HepG2 (cell line): Measurements from ENCODE around the gene PHF10. TPM values are rescaled to one million over a fixed set of nuclear protein-coding genes. Genes with fewer than 3 reads are reported as not detected.
A peak's percentile ranks its signal among the peaks of the same experiment; 100 is the strongest.

Experiments used
- ADNP ChIP-seq: sonication (generic); formaldehyde crosslinking; IDR thresholded peaks from 2 replicates; pipeline ENCODE4 v1.4.0; 2020; ENCODE audit warnings: missing genetic modification reagents
- BRF2 ChIP-seq: sonication (generic); formaldehyde crosslinking; IDR thresholded peaks from 2 replicates; pipeline ENCODE4 v1.8.1; 2022; ENCODE audit warnings: mild to moderate bottlenecking, missing genetic modification reagents
- KDM4B ChIP-seq: sonication (generic); formaldehyde crosslinking; IDR thresholded peaks from 2 replicates; pipeline ENCODE4 v1.4.0; 2020; ENCODE audit warnings: missing genetic modification reagents
- MNT ChIP-seq: fragments of 450-650 bp; IDR thresholded peaks from 2 replicates; pipeline ENCODE4 v1.6.1; 2016
- NFE2 ChIP-seq: sonication (generic); formaldehyde crosslinking; IDR thresholded peaks from 2 replicates; pipeline ENCODE4 v1.4.0; 2020; ENCODE audit warnings: missing genetic modification reagents
- NFE2L1 ChIP-seq: sonication (generic); formaldehyde crosslinking; IDR thresholded peaks from 2 replicates; pipeline ENCODE4 v1.4.0; 2020; ENCODE audit warnings: missing genetic modification reagents, mild to moderate bottlenecking, borderline replicate concordance
- NR2F6 ChIP-seq, 2 experiments: IDR thresholded peaks; 2 replicates each; pipeline ENCODE4 v1.6.1; 2016; ENCODE audit warnings: antibody characterized with exemption in 1 of 2, mild to moderate bottlenecking in 1 of 2
- PCBP2 ChIP-seq: fragments of 200-400 bp; formaldehyde crosslinking; optimal IDR thresholded peaks from 2 replicates; pipeline ENCODE3; 2018; ENCODE audit warnings: low read length, low read depth; ENCODE audit not compliant: poor library complexity, severe bottlenecking
- PPARG ChIP-seq: conservative IDR thresholded peaks from 2 replicates; pipeline ENCODE4 v1.6.1; 2016; ENCODE audit warnings: missing biosample characterization, missing genetic modification reagents
- SKI ChIP-seq: fragments of 450-650 bp; IDR thresholded peaks from one replicate; pipeline ENCODE4 v1.6.1; 2018; ENCODE audit warnings: mild to moderate bottlenecking; ENCODE audit not compliant: partially characterized antibody
- SMC3 ChIP-seq: IDR thresholded peaks from 2 replicates; pipeline ENCODE4 v1.6.1; 2011; ENCODE audit warnings: low read length, improper control_type of control experiment
- TP53 ChIP-seq: sonication (generic); formaldehyde crosslinking; conservative IDR thresholded peaks from 2 replicates; pipeline ENCODE4 v1.4.0; 2020; ENCODE audit warnings: missing genetic modification reagents
- ZBTB42 ChIP-seq: sonication (generic); formaldehyde crosslinking; IDR thresholded peaks from 2 replicates; pipeline ENCODE4 v1.5.0; 2020; ENCODE audit warnings: mild to moderate bottlenecking, missing genetic modification reagents
- ZNF30 ChIP-seq: sonication (generic); formaldehyde crosslinking; IDR thresholded peaks from 2 replicates; pipeline ENCODE4 v1.5.0; 2020; ENCODE audit warnings: mild to moderate bottlenecking, missing genetic modification reagents
- ZNF614 ChIP-seq: IDR thresholded peaks from 2 replicates; pipeline ENCODE4 v1.6.1; 2018; ENCODE audit warnings: missing biosample characterization, missing genetic modification reagents, inconsistent platforms, borderline replicate concordance
- ZSCAN9 ChIP-seq: IDR thresholded peaks from 2 replicates; pipeline ENCODE4 v1.6.1; 2016; ENCODE audit warnings: borderline replicate concordance
- polyA plus RNA-seq, 8 experiments: library from polyadenylated mRNA; depleted of rRNA in 3 of 8; stranded (reverse) in 7 of 8; unstranded in 1 of 8; fragments of >200 nt; fragmentation: Illumina TruSeq in 4 of 8; extraction: Trizol in 4 of 8; gene quantifications; 2 replicates each; pipeline versions ENCODE4 v1.2.1 to v1.2.3, GENCODE V29; 2011 to 2016; ENCODE audit warnings: low read depth in 4 of 8, missing spikeins in 1 of 8, mixed read lengths in 1 of 8; ENCODE audit not compliant: insufficient read depth in 1 of 8
- total RNA-seq, 5 experiments: library from RNA; depleted of rRNA; stranded (reverse); fragments of >200 nt; fragmentation: Illumina TruSeq; extraction: Trizol; gene quantifications; 2 replicates each; pipeline ENCODE4 v1.2.3, GENCODE V29; 2016; ENCODE audit warnings: low read depth in 1 of 5
- TF ChIP-seq, protein P1 (sequence below): sonication (generic); formaldehyde crosslinking; IDR thresholded peaks from one replicate; pipeline ENCODE4 v1.5.1; 2020; ENCODE audit warnings: mild to moderate bottlenecking, missing genetic modification reagents; ENCODE audit errors: not compliant biosample characterization

PHF10 gene
- total and polyA plus RNA-seq, 2 of the 13 experiments (the other 11 are each of a cell fraction or from before 2014, with no cell fraction given) = 42.1 to 84.1 TPM

DNA sequence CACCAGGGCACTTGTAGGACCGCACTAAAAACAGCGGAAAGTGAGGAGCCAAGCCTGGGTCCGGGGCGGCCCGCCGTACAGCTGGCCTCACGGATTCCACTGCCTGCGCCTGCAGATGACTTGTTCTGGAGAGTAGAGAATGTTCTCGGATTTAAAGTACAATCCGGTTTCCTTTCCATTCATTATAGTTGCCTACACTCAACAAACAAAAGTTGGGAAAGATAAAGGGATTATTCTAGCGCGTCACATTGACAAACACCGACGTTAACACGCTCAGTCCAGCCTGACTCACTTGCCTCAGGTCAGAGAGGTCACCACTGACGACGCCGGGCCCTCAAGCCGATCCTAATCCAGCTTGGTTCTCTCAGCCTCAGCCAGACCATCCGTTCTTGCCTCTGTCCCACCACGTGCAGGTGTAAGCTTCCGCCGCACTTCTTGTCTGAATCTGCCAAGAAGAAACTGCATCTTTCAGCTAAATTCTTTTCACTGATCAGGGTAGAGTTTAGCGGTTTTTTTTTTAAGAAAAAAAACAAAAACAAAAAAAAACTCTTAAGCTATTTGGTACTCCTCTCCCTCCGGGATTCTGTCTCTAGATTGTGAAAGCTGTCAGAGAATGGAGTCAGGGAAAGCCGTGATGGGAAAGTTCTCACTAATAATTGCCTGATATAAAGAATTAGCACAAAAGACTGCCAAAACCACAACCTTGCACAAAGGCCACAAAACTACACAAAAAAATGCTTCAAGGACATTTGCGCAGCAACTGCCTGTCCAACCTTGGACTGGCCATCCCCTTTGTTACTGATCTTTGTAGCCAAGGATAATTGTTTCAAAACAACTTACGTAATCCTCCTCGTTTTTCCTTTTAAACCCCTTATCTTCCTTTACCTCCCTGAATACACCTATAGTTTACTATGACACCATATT, 1.1 kb upstream of the PHF10 start (continued):
- TF ChIP-seq, protein P1, sequence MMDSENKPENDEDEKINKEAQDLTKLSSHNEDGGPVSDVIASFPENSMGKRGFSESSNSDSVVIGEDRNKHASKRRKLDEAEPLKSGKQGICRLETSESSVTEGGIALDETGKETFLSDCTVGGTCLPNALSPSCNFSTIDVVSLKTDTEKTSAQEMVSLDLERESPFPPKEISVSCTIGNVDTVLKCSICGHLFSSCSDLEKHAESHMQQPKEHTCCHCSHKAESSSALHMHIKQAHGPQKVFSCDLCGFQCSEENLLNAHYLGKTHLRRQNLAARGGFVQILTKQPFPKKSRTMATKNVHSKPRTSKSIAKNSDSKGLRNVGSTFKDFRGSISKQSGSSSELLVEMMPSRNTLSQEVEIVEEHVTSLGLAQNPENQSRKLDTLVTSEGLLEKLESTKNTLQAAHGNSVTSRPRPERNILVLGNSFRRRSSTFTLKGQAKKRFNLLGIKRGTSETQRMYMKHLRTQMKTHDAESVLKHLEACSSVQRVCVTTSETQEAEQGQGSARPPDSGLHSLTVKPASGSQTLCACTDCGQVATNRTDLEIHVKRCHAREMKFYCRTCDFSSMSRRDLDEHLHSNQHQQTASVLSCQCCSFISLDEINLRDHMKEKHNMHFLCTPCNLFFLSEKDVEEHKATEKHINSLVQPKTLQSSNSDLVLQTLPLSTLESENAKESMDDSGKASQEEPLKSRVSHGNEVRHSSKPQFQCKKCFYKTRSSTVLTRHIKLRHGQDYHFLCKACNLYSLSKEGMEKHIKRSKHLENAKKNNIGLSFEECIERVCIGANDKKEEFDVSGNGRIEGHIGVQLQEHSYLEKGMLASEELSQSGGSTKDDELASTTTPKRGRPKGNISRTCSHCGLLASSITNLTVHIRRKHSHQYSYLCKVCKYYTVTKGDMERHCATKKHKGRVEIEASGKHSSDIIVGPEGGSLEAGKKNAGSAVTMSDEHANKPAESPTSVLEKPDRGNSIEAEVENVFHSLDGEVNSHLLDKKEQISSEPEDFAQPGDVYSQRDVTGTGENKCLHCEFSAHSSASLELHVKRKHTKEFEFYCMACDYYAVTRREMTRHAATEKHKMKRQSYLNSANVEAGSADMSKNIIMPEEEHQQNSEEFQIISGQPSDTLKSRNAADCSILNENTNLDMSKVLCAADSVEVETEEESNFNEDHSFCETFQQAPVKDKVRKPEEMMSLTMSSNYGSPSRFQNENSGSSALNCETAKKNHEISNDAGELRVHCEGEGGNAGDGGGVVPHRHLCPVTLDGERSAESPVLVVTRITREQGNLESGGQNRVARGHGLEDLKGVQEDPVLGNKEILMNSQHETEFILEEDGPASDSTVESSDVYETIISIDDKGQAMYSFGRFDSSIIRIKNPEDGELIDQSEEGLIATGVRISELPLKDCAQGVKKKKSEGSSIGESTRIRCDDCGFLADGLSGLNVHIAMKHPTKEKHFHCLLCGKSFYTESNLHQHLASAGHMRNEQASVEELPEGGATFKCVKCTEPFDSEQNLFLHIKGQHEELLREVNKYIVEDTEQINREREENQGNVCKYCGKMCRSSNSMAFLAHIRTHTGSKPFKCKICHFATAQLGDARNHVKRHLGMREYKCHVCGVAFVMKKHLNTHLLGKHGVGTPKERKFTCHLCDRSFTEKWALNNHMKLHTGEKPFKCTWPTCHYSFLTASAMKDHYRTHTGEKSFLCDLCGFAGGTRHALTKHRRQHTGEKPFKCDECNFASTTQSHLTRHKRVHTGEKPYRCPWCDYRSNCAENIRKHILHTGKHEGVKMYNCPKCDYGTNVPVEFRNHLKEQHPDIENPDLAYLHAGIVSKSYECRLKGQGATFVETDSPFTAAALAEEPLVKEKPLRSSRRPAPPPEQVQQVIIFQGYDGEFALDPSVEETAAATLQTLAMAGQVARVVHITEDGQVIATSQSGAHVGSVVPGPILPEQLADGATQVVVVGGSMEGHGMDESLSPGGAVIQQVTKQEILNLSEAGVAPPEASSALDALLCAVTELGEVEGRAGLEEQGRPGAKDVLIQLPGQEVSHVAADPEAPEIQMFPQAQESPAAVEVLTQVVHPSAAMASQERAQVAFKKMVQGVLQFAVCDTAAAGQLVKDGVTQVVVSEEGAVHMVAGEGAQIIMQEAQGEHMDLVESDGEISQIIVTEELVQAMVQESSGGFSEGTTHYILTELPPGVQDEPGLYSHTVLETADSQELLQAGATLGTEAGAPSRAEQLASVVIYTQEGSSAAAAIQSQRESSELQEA (CRISPR knock-in tag) = peak; percentile 54
- TF ChIP-seq NR2F6 (IDR thresholded peaks at IDR 0.05) (peak; percentile 98), NR2F6 (CRISPR knock-in tag; IDR thresholded peaks at IDR 0.05) (peak; percentile 98), ZSCAN9 (CRISPR knock-in tag) (peak; percentile 75), NFE2 (no peak), ZNF30 (CRISPR knock-in tag) (no peak; the same call in 1 of the 2 replicates), ZNF614 (CRISPR knock-in tag) (peak; percentile 47), SMC3 (peak; percentile 34; the same call in 1 of the 2 replicates), KDM4B (CRISPR knock-in tag) (no peak; the same call in 1 of the 2 replicates), SKI (peak; percentile 48), NFE2L1 (CRISPR knock-in tag) (no peak), BRF2 (CRISPR knock-in tag) (no peak), ADNP (CRISPR knock-in tag) (no peak), TP53 (0 out of 2 replicates have a peak, but pooled peaks have one; percentile 46), MNT (peak; percentile 32), PPARG (CRISPR knock-in tag) (peak; percentile 79; the same call in 1 of the 2 replicates), ZBTB42 (CRISPR knock-in tag) (peak; percentile 76), PCBP2 (no peak)
